ENCODE results near the gene MBOAT1.

- TF ChIP-seq POLR2A (IDR thresholded peaks at IDR 0.05): no peak
- no peak for TF ChIP-seq POLR2AphosphoS5 (IDR thresholded peaks at IDR 0.05; ENCODE audit: insufficient read depth in 1 of 2, low read depth in 1 of 2)
- TF ChIP-seq CTCF (IDR thresholded peaks at IDR 0.05): no peak
Measured at GRCh38 chr6:20119485-20119884, 92.8 kb downstream of the MBOAT1 start.
